ENCODE data around the gene ADAM15. TPM values are rescaled to one million over a fixed set of nuclear protein-coding genes. Genes with fewer than 3 reads are reported as not detected.
A peak's percentile ranks its signal among the peaks of the same experiment; 100 is the strongest.

The ADAM15 gene
- total RNA-seq, 2 donors from 2014 or later = 64.6 to 96.7 TPM

- no peak for DNase-seq (ENCODE audit: low spot score)
- Histone ChIP-seq H3K4me1 (peaks cover 0 to 14% of the 10 kb centered on the region in 2 donors), H3K27ac (no peak overlapping the region), H3K9me3 (no peaks in the 10 kb centered on the region), H3K36me3 (no peaks in the 10 kb centered on the region), H3K4me3 (no peak overlapping the region), H3K27me3 (no peaks in the 10 kb centered on the region)
- TF ChIP-seq, protein P1, sequence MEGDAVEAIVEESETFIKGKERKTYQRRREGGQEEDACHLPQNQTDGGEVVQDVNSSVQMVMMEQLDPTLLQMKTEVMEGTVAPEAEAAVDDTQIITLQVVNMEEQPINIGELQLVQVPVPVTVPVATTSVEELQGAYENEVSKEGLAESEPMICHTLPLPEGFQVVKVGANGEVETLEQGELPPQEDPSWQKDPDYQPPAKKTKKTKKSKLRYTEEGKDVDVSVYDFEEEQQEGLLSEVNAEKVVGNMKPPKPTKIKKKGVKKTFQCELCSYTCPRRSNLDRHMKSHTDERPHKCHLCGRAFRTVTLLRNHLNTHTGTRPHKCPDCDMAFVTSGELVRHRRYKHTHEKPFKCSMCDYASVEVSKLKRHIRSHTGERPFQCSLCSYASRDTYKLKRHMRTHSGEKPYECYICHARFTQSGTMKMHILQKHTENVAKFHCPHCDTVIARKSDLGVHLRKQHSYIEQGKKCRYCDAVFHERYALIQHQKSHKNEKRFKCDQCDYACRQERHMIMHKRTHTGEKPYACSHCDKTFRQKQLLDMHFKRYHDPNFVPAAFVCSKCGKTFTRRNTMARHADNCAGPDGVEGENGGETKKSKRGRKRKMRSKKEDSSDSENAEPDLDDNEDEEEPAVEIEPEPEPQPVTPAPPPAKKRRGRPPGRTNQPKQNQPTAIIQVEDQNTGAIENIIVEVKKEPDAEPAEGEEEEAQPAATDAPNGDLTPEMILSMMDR (IDR thresholded peaks at IDR 0.05) = no peak
Measured at GRCh38 chr1:155043793-155044192, 7.3 kb upstream of the ADAM15 start.

DNA sequence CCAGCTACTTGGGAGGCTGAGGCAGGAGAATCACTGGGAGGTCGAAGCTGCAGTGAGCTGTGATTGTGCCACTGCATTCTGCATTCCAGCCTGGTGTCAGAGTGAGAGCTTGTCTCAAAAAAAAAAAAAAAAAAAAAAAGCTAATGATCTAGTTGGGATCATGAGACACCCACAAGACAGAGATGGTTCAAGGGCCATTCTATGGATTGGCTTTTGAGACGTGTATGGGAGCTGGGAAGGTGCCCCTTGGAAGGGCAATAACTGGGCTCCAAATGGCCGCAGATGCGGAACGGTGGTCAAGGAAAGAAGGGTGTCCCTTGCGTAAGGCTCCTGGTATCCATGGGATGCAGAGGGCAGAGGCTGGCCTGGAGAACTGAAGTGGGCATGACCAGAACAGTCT lies 6.8 kb upstream of the ADAM15 start:
- Histone ChIP-seq H3K27ac (no peak overlapping the region), H3K27me3 (no peaks in the 10 kb centered on the region), H3K9me3 (no peaks in the 10 kb centered on the region), H3K4me3 (no peak overlapping the region), H3K36me3 (no peaks in the 10 kb centered on the region), H3K4me1 (peaks cover 0 to 9% of the 10 kb centered on the region in 2 donors)
- no peak for DNase-seq (ENCODE audit: low spot score)
- TF ChIP-seq, protein P1 (IDR thresholded peaks at IDR 0.05) = no peak

- DNase-seq (ENCODE audit: low spot score) = peak; percentile 83
- TF ChIP-seq, protein P1 (IDR thresholded peaks at IDR 0.05) = peak; percentile 49 to 80
- Histone ChIP-seq H3K36me3 (no peaks in the 10 kb centered on the region), H3K9me3 (no peaks in the 10 kb centered on the region), H3K4me1 (peaks cover 0 to 16% of the 10 kb centered on the region in 2 donors), H3K27me3 (no peaks in the 10 kb centered on the region), H3K27ac (no peak overlapping the region), H3K4me3 (no peak overlapping the region)
Measured at GRCh38 chr1:155044812-155045657, 6.1 kb upstream of the ADAM15 start.

GRCh38 chr1:155048449-155049334 lies 2.4 kb upstream of the ADAM15 start:
- TF ChIP-seq, protein P1 (IDR thresholded peaks at IDR 0.05) = no peak
- H3K36me3 ChIP-seq = no peaks in the 10 kb centered on the region
- no peak overlapping the region for H3K27ac ChIP-seq
- no peaks in the 10 kb centered on the region for H3K27me3 ChIP-seq
- no peak for DNase-seq (ENCODE audit: low spot score)
- H3K4me1 ChIP-seq = peaks cover 0 to 41% of the 10 kb centered on the region in 2 donors
- H3K9me3 ChIP-seq = no peaks in the 10 kb centered on the region
- no peak overlapping the region for H3K4me3 ChIP-seq

DNA sequence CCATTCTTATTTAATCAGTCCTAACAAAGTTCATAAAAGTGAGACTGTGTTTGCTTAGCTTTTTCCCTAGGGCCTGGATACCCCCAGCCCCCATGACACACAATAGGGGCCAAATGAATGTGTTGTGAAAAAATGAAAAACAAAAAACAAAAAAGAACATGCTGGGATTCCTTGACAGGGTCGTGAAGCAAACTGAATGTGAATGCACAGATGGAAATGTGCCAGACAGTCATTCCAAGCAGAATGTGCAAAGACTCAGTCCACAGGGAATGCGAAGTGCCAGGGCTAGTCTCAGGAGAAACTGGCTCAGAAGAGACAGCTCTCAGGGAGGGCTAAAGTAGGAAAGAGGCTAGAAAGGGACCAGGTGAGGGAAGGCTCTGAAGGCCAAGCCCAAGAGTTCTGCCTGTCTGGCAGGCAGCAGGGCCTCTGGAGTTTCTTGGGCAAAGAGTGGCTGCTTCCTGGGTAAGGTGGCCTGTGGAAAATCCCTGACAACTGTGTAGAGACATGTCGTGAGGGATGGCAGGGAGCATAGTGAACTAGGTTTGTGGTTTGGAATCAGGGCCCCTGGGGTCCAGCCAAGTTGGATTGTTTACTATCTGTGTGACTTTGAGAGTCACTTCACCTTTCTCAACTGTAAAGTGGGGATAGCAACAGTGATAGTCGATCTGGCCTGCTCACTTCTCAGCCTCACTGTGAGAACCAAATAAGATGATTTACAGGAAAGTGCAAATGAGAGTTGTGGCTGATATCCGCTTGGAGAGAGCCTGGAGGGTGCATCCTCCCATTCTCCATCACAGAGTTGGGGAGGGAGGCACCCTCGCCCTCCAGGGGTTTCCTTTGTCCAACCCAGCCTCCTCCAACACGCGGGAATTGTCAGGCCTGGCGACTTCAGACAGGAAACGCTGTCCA lies 1.2 kb upstream of the ADAM15 start:
- Histone ChIP-seq H3K4me1 (peaks cover 0 to 41% of the 10 kb centered on the region in 2 donors), H3K36me3 (peaks cover 6% of the 10 kb centered on the region), H3K27ac (peak overlapping the region; percentile 91 to 98), H3K27me3 (no peaks in the 10 kb centered on the region), H3K9me3 (no peaks in the 10 kb centered on the region), H3K4me3 (peak overlapping the region; percentile 63 to 77)
- TF ChIP-seq, protein P1 (IDR thresholded peaks at IDR 0.05) = no peak
- DNase-seq (ENCODE audit: low spot score) = no peak

Measured in right atrium auricular region (tissue), 2 donors.